NCI-H1436 treated with DMSO at 0.1 percent for 48 hours (cell line): ENCODE results near the gene NR5A2.
"Not testable (repeated sequence)": the region's sequence is repeated elsewhere in the genome, so short reads cannot be mapped to it uniquely, and the experiment has no call there.

Source experiments
- DNase-seq: peaks from one replicate; lab custom pipeline; 2025; lab: John Stamatoyannopoulos, UW

Gene NR5A2

GRCh38 chr1:200165493-200166220, 138.1 kb downstream of the NR5A2 start:
- no peak for DNase-seq

GRCh38 chr1:200166411-200166810, 138.9 kb downstream of the NR5A2 start:
- no peak for DNase-seq

GRCh38 chr1:200168926-200169325, 141.4 kb downstream of the NR5A2 start:
- no peak for DNase-seq

GRCh38 chr1:200172311-200172710, 144.8 kb downstream of the NR5A2 start:
- no peak for DNase-seq

- DNase-seq, result no peak
Observed at GRCh38 chr1:200173097-200173618, 145.6 kb downstream of the NR5A2 start.

- DNase-seq, result no peak
Observed at GRCh38 chr1:200174525-200175295, 147.2 kb downstream of the NR5A2 start.

DNA sequence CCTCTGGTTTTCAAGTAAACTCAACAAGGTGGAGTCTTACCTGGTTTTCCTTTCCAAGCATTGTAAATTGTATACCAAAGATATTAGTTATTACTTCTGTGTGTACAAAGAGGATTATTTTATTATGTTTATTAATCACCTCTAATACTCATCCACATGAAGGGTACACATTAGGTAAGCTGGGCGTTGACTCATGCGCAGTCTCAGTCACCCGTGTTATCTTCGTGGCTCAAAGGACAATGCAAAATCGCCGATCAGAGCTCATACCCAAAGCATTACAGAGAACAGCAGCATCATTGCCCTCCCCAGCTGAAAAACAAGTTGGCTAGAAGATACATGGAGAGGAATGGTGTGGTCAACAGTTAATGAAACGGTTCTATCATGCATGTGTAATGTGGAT, 148.7 kb downstream of the NR5A2 start:
- no peak for DNase-seq

DNA sequence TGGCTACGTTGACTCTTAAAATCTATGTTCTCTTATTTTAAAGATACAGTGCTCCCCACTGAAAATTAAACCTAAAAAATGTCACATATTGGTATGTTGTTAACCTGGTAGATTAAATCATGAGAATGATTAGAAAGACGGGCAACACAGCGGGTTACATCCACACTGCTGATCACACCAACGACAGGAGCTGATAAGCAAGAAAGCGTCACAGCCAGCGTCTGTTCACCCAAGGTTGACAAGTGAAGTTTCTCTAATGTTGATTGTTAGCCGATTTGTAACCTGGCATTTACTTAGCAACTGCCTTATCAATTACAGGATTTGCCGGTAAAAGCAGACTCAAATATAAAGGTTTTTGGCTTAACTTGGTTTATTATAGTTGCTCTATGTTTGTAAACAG, 149.3 kb downstream of the NR5A2 start:
- DNase-seq, result no peak

DNA sequence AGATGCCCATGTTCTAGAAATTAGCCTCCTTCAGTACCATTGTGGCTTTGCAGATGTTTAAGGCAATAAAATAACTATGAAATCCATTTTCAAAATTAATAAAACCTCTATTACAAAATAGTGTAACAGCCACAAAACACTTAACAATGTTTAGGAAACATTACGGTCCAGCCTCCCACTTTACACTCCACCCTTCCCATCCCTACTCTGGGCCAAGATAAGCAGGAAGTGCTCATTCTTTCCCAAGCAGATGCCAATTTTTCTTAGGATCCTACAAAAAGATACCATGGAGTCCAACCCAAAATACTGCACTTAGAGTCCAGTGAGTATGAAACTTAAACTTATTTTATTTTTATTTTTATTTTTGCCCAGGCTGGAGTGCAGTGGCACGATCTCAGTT, 150.8 kb downstream of the NR5A2 start:
- DNase-seq, result no peak

GRCh38 chr1:200179126-200179780, 151.7 kb downstream of the NR5A2 start:
- no peak for DNase-seq

GRCh38 chr1:200179781-200180160, 152.3 kb downstream of the NR5A2 start:
- DNase-seq, result no peak

DNA sequence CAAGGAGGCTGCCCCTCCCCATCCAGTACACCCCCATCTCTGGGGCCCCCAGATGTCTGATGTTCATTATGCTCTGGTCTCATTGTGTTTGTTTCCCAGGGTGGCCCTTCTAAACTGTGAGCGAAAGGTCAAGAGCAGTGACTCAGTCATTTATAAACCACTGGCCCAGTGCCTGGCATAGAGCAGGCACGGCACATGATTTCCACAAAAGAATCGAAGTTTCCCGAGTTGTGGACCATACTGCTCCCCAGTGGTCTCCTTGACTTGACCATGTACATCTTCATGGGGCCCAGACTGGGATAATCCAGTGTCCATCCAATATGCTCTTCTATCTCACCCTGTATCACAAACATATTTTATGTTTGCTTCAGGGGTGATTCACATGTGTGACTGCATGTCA, 153.3 kb downstream of the NR5A2 start:
- DNase-seq, result no peak

DNA sequence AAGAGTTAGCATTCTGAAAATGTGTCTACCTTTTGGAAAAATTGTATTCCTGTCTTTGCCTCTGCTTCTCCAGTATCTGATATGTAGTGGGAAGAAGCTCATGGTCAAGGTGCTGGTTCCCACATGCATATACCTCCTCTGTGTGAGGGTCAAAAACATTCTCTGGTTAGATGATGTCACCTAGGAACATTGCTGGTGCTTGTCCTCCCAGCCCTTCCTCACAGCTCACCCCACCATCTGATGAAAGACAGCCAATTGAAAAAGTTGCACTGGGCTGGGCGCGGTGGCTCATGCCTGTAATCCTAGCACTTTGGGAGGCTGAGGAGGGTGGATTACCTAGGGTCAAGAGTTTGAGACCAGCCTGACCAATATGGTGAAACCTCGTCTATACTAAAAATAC, 154.4 kb downstream of the NR5A2 start:
- DNase-seq, result no peak

DNA sequence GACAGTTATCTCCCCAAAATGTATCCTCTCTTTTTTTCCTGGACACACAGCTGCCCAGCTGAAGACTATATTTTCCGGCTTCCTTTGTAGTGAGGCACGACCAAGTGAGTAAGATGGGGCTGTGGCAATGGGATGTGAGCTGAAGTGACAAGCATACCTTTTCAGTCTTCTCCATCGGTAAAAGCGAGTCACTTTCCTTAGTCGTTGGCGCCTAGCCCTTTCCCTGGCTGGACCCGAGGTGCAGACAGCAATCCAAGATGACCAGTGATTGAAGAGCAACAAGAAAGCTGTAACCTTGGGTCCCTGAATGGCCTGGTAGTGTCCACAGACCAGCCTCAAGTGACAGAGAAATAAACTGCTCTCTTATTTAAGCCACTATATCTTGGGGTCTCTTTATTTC, 155.2 kb downstream of the NR5A2 start:
- no peak for DNase-seq

DNA sequence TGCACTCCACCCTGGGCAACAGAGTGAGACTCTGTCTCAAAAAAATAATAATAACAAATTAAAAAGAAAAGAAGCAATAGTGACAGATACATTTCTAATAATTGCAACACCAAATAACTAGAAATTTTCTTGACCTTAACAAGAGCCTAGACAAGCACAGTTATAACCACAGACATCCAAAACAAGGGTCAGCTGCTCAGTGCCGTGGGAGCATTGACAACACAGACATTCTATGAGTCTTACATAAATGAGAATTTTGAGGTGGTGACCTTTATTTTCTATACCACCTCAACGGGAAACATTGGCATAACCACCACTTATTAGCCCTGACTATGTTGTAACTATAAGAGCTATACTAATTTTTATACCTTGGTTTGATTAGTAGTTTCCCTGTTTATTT, 156.1 kb downstream of the NR5A2 start:
- no peak for DNase-seq

- peak; percentile 91 for DNase-seq
Observed at GRCh38 chr1:200184196-200184595, 156.7 kb downstream of the NR5A2 start.

DNA sequence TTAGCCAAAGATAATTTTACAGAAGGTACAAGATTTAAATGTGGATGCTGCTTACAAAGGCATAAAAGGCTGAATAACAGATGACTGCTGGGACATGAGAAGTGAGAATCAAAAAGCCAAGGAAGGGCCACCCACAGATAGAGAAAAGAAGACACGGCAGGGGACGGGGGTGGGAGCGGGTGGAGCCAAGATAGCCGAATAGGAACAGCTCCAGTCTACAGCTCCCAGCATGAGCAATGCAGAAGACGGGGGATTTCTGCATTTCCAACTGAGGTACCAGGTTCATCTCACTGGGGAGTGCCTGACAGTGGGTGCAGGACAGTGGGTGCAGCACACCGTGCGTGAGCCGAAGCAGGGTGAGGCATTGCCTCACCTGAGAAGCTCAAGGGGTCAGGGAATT, 157.7 kb downstream of the NR5A2 start:
- DNase-seq, result not testable (repeated sequence)

- not testable (repeated sequence) for DNase-seq
Observed at GRCh38 chr1:200187332-200187731, 159.8 kb downstream of the NR5A2 start.

- no peak for DNase-seq
Observed at GRCh38 chr1:200191993-200192392, 164.5 kb downstream of the NR5A2 start.

GRCh38 chr1:200194477-200194876, 167.0 kb downstream of the NR5A2 start:
- DNase-seq, result no peak

- peak; percentile 70 for DNase-seq
Observed at GRCh38 chr1:200198236-200198635, 170.7 kb downstream of the NR5A2 start.

- DNase-seq, result no peak
Observed at GRCh38 chr1:200205216-200205995, 177.9 kb downstream of the NR5A2 start.
